Karpas-422 (cell line): ENCODE measurements around the gene TMEM203. TPM values are rescaled to one million over a fixed set of nuclear protein-coding genes. Genes with fewer than 3 reads are reported as not detected.

Source experiments
- DNase-seq: peaks from one replicate; pipeline ENCODE4 v3.0.0-alpha.2; 2015
- H2AFZ ChIP-seq: fragments of 200-600 bp; sonication (generic); 2 replicates; pipeline ENCODE4 v1.6.1; 2014; ENCODE audit warnings: antibody characterized with exemption, low read length, mixed read lengths
- H3K27ac ChIP-seq: fragments of 200-600 bp; sonication (generic); 2 replicates; pipeline ENCODE4 v1.5.1; 2014; ENCODE audit warnings: mild to moderate bottlenecking, low read length, moderate library complexity
- H3K27me3 ChIP-seq: fragments of 200-600 bp; sonication (generic); 2 replicates; pipeline ENCODE4 v1.6.1; 2014; ENCODE audit warnings: low read length, mixed read lengths
- H3K36me3 ChIP-seq: fragments of 200-600 bp; sonication (generic); 2 replicates; pipeline ENCODE4 v1.6.1; 2014; ENCODE audit warnings: low read length, mixed read lengths; ENCODE audit not compliant: insufficient read depth
- H3K4me1 ChIP-seq: fragments of 200-600 bp; sonication (generic); 2 replicates; pipeline ENCODE4 v1.6.1; 2014; ENCODE audit warnings: mild to moderate bottlenecking, low read length, mixed read lengths
- H3K4me2 ChIP-seq: fragments of 200-600 bp; sonication (generic); 2 replicates; pipeline ENCODE4 v1.6.1; 2014; ENCODE audit warnings: low read length, low read depth, mild to moderate bottlenecking; ENCODE audit not compliant: poor library complexity, severe bottlenecking
- H3K4me3 ChIP-seq: fragments of 200-600 bp; sonication (generic); 2 replicates; pipeline ENCODE4 v1.5.1; 2014; ENCODE audit warnings: mild to moderate bottlenecking, antibody characterized with exemption, low read length, mixed read lengths
- H3K79me2 ChIP-seq: fragments of 200-600 bp; sonication (generic); 2 replicates; pipeline ENCODE4 v1.6.1; 2014; ENCODE audit warnings: mild to moderate bottlenecking, low read length, mixed read lengths
- H3K9ac ChIP-seq: fragments of 200-600 bp; sonication (generic); 2 replicates; pipeline ENCODE4 v1.6.0; 2014; ENCODE audit warnings: low read length
- H3K9me2 ChIP-seq: fragments of 200-600 bp; sonication (generic), shearing (Covaris generic); replicated peaks from 2 replicates; pipeline ENCODE4 v1.6.0; 2014; ENCODE audit warnings: mild to moderate bottlenecking, low read length, moderate library complexity; ENCODE audit not compliant: insufficient read depth
- H3K9me3 ChIP-seq: fragments of 300-700, 200-600 bp; sonication (generic); 2 replicates; pipeline ENCODE4 v1.6.1; 2014; ENCODE audit warnings: low read length, mixed read lengths
- H4K20me1 ChIP-seq: fragments of 200-600 bp; sonication (generic); 2 replicates; pipeline ENCODE4 v1.6.1; 2014; ENCODE audit warnings: mild to moderate bottlenecking, antibody characterized with exemption, low read length, low read depth; ENCODE audit not compliant: insufficient read depth
- total RNA-seq: library from RNA; depleted of rRNA; stranded (reverse); fragments of >200 nt; shearing (Covaris generic); gene quantifications from 2 replicates; pipeline ENCODE4 v1.2.3, GENCODE V29; 2014; ENCODE audit warnings: low replicate concordance

The TMEM203 gene
- total RNA-seq, 1 experiment from 2014 or later: 30.6 TPM

GRCh38 chr9:137221506-137222111 is 16.2 kb upstream of the TMEM203 start:
- no peaks in the 10 kb centered on the region for H3K9me3 ChIP-seq
- DNase-seq: no peak
- H3K27me3 ChIP-seq: no peaks in the 10 kb centered on the region
- no peak overlapping the region for H3K9ac ChIP-seq
- H3K79me2 ChIP-seq: no peaks in the 10 kb centered on the region
- H3K9me2 ChIP-seq: no peaks in the 10 kb centered on the region
- H3K4me3 ChIP-seq: no peak overlapping the region
- H3K4me1 ChIP-seq: peaks cover 22% of the 10 kb centered on the region
- H4K20me1 ChIP-seq: no peaks in the 10 kb centered on the region
- no peak overlapping the region for H2AFZ ChIP-seq
- H3K27ac ChIP-seq: no peak overlapping the region
- no peaks in the 10 kb centered on the region for H3K36me3 ChIP-seq
- no peak overlapping the region for H3K4me2 ChIP-seq

GRCh38 chr9:137221095-137221505 is 15.7 kb upstream of the TMEM203 start:
- no peak overlapping the region for H3K4me2 ChIP-seq

GRCh38 chr9:137220317-137221094 is 15.1 kb upstream of the TMEM203 start:
- no peaks in the 10 kb centered on the region for H3K9me2 ChIP-seq
- no peak overlapping the region for H3K27ac ChIP-seq
- H3K9ac ChIP-seq: no peak overlapping the region
- H4K20me1 ChIP-seq: no peaks in the 10 kb centered on the region
- H3K4me2 ChIP-seq: no peak overlapping the region
- no peaks in the 10 kb centered on the region for H3K27me3 ChIP-seq
- no peaks in the 10 kb centered on the region for H3K9me3 ChIP-seq
- no peak overlapping the region for H3K4me3 ChIP-seq
- H2AFZ ChIP-seq: no peak overlapping the region
- H3K4me1 ChIP-seq: peaks cover 22% of the 10 kb centered on the region
- no peaks in the 10 kb centered on the region for H3K79me2 ChIP-seq
- no peak for DNase-seq
- H3K36me3 ChIP-seq: no peaks in the 10 kb centered on the region

More at GRCh38 chr9:137221095-137221505, 15.7 kb upstream of the TMEM203 start:
- H3K4me3 ChIP-seq: no peak overlapping the region
- H3K36me3 ChIP-seq: no peaks in the 10 kb centered on the region
- no peak for DNase-seq
- H3K79me2 ChIP-seq: no peaks in the 10 kb centered on the region
- peaks cover 22% of the 10 kb centered on the region for H3K4me1 ChIP-seq
- H3K9me3 ChIP-seq: no peaks in the 10 kb centered on the region
- H4K20me1 ChIP-seq: no peaks in the 10 kb centered on the region
- no peaks in the 10 kb centered on the region for H3K9me2 ChIP-seq
- H3K27ac ChIP-seq: no peak overlapping the region
- H2AFZ ChIP-seq: no peak overlapping the region
- H3K9ac ChIP-seq: no peak overlapping the region
- H3K27me3 ChIP-seq: no peaks in the 10 kb centered on the region

GRCh38 chr9:137219757-137220316 is 14.4 kb upstream of the TMEM203 start:
- Histone ChIP-seq H3K79me2 (no peaks in the 10 kb centered on the region), H3K36me3 (no peaks in the 10 kb centered on the region), H3K9me2 (no peaks in the 10 kb centered on the region), H3K4me2 (no peak overlapping the region), H4K20me1 (no peaks in the 10 kb centered on the region), H3K27me3 (no peaks in the 10 kb centered on the region), H3K27ac (no peak overlapping the region), H3K9me3 (no peaks in the 10 kb centered on the region), H3K4me3 (no peak overlapping the region), H2AFZ (no peak overlapping the region), H3K9ac (no peak overlapping the region), H3K4me1 (peaks cover 18% of the 10 kb centered on the region)
- DNase-seq: no peak

GRCh38 chr9:137218754-137219271 is 13.4 kb upstream of the TMEM203 start:
- Histone ChIP-seq H3K27ac (no peak overlapping the region), H3K4me3 (no peak overlapping the region), H3K4me2 (no peak overlapping the region), H3K27me3 (no peaks in the 10 kb centered on the region), H3K36me3 (no peaks in the 10 kb centered on the region), H3K9me3 (no peaks in the 10 kb centered on the region), H3K9me2 (no peaks in the 10 kb centered on the region), H4K20me1 (no peaks in the 10 kb centered on the region), H3K4me1 (peaks cover 10% of the 10 kb centered on the region), H3K79me2 (no peaks in the 10 kb centered on the region), H3K9ac (no peak overlapping the region), H2AFZ (no peak overlapping the region)
- DNase-seq: no peak

- Histone ChIP-seq H2AFZ (no peak overlapping the region), H3K36me3 (no peaks in the 10 kb centered on the region), H3K79me2 (no peaks in the 10 kb centered on the region), H3K4me2 (no peak overlapping the region), H3K4me3 (no peak overlapping the region), H3K27ac (no peak overlapping the region), H3K9me2 (no peaks in the 10 kb centered on the region), H3K9ac (no peak overlapping the region), H3K27me3 (no peaks in the 10 kb centered on the region), H3K9me3 (no peaks in the 10 kb centered on the region), H3K4me1 (peaks cover 9% of the 10 kb centered on the region), H4K20me1 (no peaks in the 10 kb centered on the region)
- no peak for DNase-seq
These were observed 12.8 kb upstream of the TMEM203 start for GRCh38 chr9:137218212-137218753.

GRCh38 chr9:137217276-137218211 is 12.1 kb upstream of the TMEM203 start:
- H3K4me3 ChIP-seq: no peak overlapping the region
- no peak overlapping the region for H3K4me2 ChIP-seq
- H3K27me3 ChIP-seq: no peaks in the 10 kb centered on the region
- DNase-seq: no peak
- no peaks in the 10 kb centered on the region for H4K20me1 ChIP-seq
- H3K9me3 ChIP-seq: no peaks in the 10 kb centered on the region
- H3K9ac ChIP-seq: no peak overlapping the region
- peaks cover 3% of the 10 kb centered on the region for H3K4me1 ChIP-seq
- H3K79me2 ChIP-seq: no peaks in the 10 kb centered on the region
- no peak overlapping the region for H3K27ac ChIP-seq
- H2AFZ ChIP-seq: no peak overlapping the region
- no peaks in the 10 kb centered on the region for H3K9me2 ChIP-seq
- H3K36me3 ChIP-seq: no peaks in the 10 kb centered on the region
